K562 (cell line): ENCODE data around the gene WNT6.

ENCODE experiments used
- GATAD2B ChIP-seq: fragments of 450-650 bp; IDR thresholded peaks from 2 replicates; pipeline ENCODE4 v1.6.1; 2017; ENCODE audit warnings: mild to moderate bottlenecking, borderline replicate concordance
- MTF1 ChIP-seq: fragments of 250-450 bp; sonication (Bioruptor Pico); IDR thresholded peaks from 2 replicates; pipeline ENCODE4 v1.9.0; 2021; ENCODE audit warnings: moderate library complexity, mild to moderate bottlenecking, inconsistent platforms, borderline replicate concordance

GRCh38 chr2:218839888-218840287 is 19.7 kb upstream of the WNT6 start:
- no peak for TF ChIP-seq MTF1 (CRISPR knock-in tag)
- TF ChIP-seq GATAD2B = no peak
